DMS153 (cell line): ENCODE results near the gene EML3.
"Not testable (repeated sequence)": the region's sequence is repeated elsewhere in the genome, so short reads cannot be mapped to it uniquely, and the experiment has no call there.

Experiments
- DNase-seq: peaks from one replicate; lab custom pipeline; 2025; lab: John Stamatoyannopoulos, UW

Gene EML3, protein sequence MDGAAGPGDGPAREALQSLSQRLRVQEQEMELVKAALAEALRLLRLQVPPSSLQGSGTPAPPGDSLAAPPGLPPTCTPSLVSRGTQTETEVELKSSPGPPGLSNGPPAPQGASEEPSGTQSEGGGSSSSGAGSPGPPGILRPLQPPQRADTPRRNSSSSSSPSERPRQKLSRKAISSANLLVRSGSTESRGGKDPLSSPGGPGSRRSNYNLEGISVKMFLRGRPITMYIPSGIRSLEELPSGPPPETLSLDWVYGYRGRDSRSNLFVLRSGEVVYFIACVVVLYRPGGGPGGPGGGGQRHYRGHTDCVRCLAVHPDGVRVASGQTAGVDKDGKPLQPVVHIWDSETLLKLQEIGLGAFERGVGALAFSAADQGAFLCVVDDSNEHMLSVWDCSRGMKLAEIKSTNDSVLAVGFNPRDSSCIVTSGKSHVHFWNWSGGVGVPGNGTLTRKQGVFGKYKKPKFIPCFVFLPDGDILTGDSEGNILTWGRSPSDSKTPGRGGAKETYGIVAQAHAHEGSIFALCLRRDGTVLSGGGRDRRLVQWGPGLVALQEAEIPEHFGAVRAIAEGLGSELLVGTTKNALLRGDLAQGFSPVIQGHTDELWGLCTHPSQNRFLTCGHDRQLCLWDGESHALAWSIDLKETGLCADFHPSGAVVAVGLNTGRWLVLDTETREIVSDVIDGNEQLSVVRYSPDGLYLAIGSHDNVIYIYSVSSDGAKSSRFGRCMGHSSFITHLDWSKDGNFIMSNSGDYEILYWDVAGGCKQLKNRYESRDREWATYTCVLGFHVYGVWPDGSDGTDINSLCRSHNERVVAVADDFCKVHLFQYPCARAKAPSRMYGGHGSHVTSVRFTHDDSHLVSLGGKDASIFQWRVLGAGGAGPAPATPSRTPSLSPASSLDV

DNA sequence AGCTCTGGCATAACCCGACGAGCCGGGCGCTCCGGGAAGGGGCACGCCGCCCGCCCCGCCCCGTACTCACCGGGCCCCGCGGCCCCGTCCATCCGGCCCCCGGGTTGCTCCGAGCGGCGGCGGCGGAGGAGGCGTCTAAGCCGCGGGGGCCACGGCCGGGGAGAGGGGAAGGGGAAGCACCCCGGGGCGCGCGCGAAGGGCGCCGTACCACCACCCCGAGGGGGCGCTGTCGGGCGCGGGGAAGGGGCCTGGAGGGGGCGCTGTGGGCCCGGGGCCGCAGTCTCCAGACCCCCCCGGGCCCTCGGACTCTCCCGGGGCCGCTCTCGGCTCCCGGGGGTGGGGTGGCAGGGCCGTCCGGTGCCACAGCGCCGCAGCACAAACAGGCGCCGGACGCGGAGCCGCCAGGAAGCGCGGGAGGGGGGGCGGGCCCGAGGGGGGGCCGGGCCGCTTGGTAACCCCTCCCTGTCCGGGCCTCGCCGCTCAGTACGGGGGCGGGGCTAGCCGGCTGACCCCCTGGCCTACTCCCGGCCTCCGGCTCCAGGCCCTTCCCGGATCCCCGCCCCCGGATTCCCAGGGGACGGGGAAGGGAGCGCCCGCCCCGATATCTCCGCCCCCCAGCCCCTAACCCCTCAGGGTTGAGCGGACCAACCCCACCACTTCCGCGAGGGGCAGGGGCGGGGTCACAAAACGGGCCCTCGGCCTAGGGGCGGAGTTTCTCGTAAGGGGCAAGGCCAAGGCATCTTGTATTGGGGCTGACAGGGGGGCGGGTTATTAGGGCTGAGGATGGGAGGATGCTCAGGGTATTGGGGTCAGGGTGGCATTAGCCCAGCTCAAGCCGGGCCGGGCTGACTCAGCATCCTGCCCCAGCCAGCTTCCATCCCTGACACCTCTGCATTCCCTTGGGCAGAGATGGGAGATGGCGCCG lies at the start of gene EML3, which contains the start of gene ROM1:
Gene EML3 (minus strand): TSS at position 410 of the 925 bp plus-strand sequence. CDS start 318 bp downstream, at position 92.
Gene ROM1 (plus strand): TSS at position 892 of the 925 bp plus-strand sequence. CDS start 25 bp downstream, at position 917.
- DNase-seq = peak; percentile 74

GRCh38 chr11:62656796-62657429 lies 44.3 kb upstream of the EML3 start:
- no peak for DNase-seq

DNA sequence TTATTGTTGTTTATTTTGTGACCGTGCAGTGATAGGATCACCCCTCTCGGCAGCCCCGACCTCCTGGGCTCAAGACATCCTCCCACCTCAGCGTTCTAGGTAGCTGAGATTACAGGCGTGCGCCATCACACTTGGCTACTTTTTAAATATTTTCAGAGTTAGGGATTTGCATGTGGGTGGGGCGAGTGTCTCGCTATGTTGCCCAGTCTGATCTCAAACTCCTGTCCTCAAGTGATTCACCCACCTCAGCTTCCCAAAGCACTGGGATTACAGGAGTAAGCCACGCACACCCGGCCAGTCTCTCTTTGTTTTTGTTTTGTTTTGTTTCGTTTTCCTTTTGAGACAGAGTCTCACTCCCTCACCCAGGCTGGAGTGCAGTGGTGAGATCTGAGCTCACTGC lies 41.7 kb upstream of the EML3 start:
- no peak for DNase-seq

DNA sequence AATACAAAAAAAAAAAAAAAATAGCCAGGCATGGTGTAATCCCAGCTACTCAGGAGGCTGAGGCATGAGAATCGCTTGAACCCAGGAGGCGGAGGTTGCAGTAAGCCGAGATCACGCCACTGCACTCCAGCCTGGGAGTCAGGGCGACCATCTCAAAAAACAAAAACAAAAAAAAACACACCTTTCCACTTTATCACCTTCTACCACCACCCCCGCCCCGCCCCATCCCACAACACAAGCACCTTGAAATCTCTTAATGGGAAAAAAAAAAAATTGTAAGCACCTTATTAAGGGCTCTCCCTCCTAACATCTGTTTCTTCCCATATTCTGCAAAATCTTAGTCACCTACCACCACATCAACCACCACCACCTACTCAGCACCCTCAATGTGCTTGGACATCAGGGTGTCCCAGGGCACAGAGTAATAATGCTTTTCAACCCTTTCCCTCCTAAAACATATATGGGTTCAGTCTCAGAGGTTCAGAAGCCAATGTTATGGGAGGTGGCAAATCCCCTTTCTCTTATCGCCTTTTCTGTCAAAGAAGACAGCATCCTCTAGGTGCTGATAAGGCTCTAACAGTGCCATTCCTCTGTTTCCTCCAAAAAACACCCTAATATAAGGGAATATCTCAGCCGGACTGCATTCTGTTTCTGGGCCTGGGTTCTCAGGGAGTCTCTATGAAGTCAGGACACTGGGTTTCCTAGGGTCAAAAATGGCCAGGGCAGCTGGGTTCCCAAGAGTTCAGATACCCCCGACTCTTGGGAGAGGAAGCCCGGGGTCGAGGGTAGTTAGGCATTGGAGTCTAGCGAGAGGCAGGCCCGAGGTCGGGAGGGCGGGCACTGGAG lies 39.8 kb upstream of the EML3 start:
- no peak for DNase-seq

- not testable (repeated sequence) for DNase-seq
Measured at GRCh38 chr11:62650283-62650682, 37.7 kb upstream of the EML3 start.

- DNase-seq = no peak
Measured at GRCh38 chr11:62649486-62649885, 36.9 kb upstream of the EML3 start.

DNA sequence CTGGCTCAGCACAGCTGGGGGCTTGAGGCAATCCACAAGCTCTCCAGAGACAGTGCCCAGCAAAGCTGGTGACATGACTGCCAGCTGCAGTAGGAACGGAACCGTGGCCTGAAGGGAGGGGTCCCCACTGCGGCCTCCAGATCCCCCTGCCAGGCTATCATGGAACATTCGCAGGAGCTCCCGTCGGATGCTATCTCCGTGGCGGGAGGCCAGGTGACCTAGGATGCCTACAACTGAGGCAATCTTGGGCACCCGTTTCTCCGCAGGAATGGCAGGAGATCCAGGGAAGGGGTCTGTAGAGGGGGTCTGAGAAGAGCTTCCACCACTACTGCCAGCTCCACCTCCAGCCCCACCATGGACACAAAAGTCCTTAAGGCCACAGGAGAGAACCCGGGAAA lies 36.4 kb upstream of the EML3 start:
- DNase-seq = no peak

DNA sequence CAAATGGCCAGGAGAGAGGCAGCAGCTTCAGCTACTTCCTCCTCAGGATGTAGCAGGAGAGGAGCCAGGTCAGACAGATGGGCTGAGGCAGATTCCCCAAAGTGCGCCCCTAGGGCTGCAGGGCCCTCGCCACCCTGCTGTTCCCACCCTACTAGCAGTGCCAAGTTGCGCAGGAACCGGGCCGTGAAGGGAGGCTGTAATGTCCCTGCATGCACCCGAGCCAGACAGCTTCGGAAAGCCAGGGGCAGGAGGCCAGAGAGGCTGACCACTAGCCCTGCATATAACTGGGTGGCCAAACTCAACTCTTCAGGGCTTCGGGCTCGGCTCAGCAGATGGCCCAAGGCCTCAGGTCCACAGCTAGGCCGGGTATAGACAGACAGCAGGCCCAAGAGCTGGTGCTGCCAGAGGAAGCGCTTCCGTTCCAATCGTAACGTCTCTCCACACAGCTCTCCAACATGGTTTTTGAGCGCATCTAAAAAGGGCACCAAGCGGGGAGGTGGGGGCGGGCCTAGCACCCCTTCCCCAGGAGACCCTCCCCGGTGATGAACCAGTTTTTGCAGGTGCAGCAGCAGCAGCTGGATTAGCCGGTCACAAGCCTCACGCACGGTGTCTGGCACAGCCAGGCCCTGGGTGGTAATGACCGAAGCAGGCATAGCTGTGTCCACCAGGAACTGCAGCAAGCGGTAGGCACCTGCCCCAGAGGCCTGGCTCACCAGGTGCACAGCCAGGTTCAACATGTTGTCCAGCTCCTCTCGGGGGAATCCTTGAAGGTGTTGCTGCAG lies 35.8 kb upstream of the EML3 start:
- no peak for DNase-seq

DNA sequence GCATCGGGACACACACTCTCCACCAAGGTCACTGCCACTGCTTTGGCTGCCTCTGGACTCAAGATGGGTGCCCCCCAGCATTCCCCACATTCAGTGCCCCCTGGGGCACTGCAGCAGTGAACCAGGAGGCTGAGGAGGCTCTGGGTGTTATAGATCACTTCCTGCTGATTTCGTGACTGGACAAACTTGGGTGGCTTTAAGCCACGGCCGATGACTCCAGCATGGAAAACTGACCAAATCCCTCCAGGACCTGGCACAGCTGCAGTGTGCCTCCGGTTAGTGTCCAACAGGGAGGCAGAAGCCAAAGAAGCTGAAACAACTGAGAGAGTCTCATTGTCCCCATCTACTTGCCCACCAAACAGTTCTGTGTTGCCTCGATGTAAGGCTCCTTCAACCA lies 35.0 kb upstream of the EML3 start:
- DNase-seq = no peak

GRCh38 chr11:62646825-62647608 lies 34.4 kb upstream of the EML3 start:
- DNase-seq = no peak

GRCh38 chr11:62645946-62646824 lies 33.6 kb upstream of the EML3 start, which contains the start of gene GANAB:
TSS of gene GANAB (minus strand) at chr11:62646613. CDS start at chr11:62646599, 14 bp downstream.
- DNase-seq = peak; percentile 94

GRCh38 chr11:62645671-62645945 lies 33.0 kb upstream of the EML3 start:
- DNase-seq = no peak

DNA sequence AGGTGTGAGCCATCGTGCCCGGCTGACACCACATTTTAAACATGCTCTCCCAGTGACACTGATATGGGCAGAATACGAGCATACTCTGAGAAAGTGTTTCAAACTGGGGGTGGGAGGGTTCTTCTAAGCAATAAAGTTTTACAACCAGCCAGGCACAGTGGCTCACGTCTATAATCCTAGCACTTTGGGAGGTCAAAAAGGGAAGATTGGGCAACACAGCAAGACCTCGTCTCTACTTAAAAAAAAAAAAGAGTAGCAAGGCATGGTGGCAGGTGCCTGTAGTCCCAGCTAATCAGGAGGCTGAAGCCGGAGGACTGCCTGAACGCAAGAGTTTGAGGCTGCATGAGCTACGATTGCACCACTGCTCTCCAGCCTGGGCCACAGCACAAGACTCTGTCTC lies 31.6 kb upstream of the EML3 start:
- DNase-seq = no peak

DNA sequence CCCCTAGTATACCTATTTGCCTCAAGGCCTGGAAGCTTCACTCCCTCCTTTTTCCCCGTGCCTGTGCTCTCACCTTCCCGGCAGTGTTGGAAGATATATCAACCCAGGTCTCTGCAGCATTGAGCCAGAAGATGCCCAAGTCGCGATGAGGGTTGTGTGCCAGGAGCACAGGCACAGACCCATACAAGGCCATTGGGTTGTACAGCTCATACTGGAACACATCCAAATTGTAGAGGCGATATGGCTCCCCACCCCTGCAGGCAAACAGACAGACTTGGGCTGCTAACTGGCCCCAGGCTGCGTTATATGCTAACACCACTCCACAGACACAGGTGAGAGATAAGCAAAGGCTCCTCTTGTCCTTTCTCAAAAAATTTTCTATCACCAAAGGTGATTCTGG lies 19.9 kb upstream of the EML3 start:
- DNase-seq = no peak

- DNase-seq = no peak
Measured at GRCh38 chr11:62627713-62628112, 15.1 kb upstream of the EML3 start.

- DNase-seq = no peak
Measured at GRCh38 chr11:62622476-62623089, 10.0 kb upstream of the EML3 start.
